NCI-H1092 (cell line): ENCODE results near the gene TTC19.
"Not testable (repeated sequence)": the region's sequence is repeated elsewhere in the genome, so short reads cannot be mapped to it uniquely, and the experiment has no call there.

Experiments
- DNase-seq: peaks from one replicate; lab custom pipeline; 2025; lab: John Stamatoyannopoulos, UW

TTC19 gene

DNA sequence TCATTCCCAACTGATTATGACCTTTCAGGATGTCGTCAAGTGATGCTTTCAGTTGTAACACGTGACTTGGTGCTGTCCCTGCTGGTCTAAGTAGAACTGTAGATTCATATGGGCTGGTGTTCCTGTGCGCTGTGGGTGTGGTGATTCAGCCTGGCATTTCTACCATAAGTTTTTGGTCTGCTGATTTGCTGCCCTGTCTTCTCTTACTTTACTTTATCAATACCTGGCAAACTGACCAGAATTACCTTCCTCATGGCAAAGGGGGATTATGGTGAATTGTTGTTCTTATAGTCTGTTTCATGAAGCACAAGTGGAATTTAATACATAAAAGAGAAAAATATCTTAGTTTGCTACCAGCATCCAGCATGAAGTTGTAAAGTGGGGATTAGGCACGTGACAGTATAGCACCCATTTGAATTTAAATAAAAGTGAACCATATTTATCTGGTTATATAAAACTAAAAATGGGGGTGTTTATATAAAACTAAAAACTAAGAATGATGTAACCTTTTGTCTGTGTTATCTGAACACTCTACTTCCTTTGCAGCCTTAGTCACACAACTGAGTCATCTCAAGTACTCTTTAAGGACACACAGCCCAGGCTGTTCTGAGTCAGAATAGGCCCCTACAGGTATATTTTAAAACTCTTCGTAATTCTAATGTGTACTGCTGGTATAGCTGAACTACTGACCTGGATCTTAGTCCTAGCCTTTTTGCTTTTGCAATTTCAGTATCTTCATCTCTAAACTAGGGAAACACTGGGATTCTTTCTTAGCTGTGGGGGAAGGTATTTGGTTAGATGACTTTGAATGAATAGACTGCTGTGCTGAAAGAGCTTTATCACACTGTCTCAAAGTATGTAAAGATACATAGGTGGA lies 28.3 kb downstream of the TTC19 start:
- no peak for DNase-seq

DNA sequence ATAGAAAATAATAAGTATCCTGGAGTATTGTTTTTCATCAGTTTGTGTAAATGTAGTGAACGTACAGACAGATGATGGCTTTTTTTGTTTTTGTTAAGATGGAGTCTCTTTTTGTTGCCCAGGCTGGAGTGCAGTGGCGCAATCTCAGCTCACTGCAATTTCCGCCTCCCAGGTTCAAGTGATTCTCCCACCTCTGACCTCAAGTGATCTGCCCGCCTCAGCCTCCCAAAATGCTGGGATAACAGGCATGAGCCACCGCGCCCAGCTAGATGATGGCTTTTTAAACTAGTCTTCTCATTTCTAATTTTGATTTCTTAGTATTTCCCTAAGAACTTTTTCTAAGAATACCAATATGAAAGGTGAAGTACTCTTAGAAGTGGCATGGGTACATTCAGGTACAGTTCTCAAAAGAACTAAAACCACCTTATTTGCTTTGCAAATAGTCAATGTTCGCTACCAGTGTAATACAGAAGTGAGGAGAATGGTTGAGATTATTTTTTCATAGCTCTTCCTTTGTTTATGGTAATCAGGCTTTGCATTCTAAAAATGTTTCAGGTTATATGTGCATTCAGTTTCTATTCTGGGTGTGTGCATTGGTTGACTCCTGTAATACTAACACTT lies 34.2 kb downstream of the TTC19 start:
- no peak for DNase-seq

DNA sequence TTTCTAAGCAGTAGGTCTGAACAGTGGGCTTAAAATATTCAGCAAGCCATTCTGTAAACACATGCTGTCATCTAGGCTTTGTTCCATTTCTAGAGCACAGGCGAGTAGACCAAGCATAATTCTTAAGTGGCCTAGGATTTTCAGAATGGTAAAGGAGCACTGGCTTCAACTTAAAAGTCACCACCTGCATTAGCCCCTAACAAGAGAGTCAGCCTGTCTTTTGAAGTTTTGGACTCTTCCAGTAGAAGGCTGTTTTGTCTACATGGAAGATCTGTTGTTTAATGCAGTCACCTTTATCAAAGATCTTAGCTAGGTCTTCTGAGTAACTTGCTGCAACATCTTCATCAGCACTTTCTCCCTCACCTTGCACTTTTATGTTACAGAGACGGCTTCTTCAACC lies 36.6 kb downstream of the TTC19 start:
- no peak for DNase-seq

DNA sequence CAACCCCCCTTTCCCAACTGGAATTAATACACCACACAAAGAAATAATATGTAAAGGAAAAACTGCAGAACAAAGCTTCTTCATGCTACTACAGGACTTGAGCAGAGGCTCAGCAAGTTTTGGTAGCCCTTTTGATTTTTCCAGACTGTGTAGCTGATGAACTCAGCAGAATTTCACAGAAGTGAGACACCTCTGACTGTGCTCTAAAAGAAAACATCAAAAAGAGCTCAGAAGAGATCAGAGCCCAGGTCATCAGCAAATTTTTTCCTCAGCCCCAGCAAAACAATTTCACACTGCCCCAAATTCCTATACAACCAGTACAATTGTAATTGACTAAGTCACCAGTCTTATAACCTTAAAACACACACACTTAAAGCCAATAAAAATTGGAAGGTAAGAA lies 38.0 kb downstream of the TTC19 start:
- DNase-seq = no peak

DNA sequence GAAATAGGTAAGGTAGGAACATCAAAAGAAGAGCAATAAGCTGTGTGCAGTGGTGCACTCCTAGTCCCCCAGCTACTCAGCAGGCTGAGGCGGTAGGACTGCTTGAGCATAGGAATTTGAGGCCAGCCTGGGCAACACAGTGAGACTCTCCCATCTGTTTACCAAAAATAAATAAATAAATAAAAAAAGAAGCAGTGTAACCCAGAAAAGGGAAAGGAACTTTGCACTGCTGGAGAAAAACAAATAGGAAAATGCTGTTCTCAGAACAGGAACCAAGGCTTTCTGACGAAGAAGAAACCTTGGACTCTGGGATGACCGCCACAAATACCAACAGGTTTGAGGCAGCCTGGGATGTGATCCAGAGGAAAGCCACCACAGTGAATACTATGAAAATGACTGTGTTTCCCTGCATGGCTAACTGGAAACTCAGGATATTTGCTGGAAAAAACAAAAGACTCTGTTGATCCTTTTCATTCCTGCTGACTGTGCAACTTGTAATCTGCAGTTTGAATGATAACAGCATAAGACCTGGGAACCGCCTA lies 41.2 kb downstream of the TTC19 start:
- no peak for DNase-seq

DNA sequence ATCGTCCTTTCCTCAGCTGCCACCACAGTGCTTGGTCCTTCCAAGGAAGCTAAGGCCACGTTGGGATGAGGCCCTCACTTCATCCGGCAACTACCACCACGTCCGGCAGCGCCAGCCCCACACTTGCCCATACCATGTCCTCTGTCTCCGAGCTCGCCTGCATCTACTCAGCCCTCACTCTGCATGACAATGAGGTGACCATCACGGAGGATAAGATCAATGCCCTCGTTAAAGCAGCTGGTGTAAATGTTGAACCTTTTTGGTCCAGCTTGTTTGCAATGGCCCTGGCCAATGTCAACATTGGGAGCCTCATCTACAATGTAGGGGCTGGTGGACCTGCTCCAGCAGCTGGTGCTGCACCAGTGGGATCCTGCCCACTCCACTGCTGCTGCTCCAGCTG lies 44.9 kb downstream of the TTC19 start:
- peak; percentile 10 for DNase-seq

DNA sequence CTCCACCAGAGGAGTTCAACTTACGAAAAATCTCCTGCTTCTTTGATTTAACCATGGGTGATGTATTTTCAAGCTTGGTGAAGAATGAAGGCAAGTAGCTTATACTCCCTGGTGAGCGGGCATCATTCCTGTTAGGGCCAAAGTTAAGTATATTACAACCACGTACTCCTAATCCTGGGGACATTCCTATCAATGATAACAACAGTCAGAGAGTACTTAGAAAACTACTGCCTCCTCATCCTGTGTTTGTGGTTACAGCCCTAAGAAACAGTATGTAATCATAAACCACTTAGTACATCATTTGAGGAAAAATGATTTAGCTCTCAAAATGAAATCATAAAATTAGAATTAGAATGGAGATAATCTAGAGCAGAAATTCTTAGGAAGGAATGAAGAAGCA lies 47.3 kb downstream of the TTC19 start:
- no peak for DNase-seq

DNA sequence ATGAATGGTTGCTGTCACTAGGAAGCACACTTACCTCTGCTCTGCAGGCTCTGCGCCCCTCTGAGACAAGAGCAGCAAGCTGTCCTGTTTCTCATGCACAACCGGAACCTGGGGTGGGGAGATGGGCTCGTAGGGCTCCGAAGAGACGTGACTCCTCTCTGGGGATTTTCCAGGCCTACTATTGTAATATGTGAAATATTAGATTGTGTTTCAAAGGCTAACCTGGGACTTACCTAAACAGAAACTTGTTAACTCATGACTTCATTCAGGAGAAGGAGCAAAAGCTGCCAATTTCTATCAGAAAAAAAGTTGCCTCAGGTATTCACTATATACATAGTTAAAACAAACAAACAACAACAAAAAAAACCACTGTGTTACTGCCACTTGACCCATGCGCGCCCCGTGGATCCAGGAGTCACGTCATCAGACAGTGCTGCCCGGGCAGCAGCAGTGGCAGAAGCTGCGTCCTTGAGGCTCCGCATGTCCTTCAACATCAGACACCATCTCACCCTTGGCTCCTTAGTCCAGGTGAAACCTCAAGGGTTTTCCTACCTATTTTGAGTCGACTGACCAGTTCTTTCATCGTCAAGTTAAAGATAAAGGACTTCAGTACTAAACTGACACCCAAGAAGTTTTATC lies 49.3 kb downstream of the TTC19 start:
- no peak for DNase-seq

DNA sequence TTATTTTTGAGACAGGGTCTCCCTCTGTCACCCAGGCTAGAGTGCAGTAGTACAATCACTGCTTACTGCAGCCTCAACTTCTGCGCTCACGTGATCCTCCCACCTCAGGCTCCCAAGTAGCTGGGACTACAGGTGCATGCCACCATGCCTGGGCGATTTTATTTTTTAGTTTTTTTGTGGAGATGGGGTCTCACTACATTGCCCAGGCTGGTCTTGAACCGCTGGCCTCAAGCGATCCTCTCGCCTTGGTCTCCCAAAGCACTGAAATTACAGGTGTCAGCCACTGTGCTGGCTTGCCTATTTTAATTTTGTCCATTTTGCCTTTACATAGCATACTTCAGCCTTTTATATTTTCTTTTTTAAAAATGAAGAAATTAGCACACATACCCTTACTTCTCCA lies 51.2 kb downstream of the TTC19 start:
- DNase-seq = no peak

DNA sequence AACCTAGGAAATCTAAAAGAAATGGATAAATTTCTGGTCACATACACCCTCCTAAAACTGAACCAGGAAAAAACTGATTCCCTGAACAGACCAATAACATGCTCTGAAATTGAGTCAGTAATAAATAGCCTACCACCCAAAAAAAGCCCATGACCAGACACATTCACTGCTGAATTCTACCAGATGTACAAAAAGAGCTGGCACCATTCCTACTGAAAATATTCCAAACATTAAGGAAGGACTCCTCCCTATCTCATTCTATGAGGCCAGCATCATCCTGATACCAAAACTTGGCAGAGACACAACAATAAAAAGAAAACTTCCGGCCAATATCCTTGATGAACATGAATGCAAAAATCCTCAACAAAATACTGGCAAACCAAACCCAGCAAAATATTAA lies 52.9 kb downstream of the TTC19 start:
- DNase-seq = no peak

DNA sequence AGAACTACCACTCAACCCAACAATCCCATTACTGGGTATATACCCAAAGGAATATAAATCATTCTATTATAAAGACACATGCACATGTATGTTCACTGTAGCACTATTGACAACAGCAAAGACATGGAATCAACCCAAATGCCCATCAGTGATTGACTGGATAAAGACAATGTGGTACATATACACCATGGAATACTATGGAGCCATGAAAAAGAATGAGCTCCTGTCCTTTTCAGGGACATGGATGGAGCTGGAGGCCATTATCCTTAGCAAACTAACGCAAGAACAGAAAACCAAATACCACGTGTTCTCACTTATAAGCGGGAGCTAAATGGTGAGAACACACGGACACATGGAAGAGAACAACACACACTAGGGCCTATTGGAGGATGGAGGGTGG lies 55.5 kb downstream of the TTC19 start:
- not testable (repeated sequence) for DNase-seq

DNA sequence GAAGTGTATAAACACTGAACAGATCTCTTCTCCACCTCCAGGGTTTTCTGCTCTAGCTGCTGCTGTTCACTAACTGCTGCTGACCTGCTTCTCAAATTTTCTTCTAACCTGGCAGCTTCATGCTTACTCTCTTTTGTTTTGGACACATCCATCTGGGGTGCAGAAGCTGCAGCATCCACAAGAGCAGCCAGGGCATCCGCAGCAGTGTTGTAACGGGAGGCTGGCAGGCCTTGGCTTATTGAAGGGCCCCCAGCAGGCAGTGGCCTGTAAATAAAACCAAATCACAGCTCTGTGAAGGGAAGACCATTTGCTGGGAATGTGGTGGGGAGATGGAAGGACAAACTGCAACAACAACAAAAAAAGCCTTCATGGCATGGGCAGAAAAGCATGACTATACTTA lies 62.0 kb downstream of the TTC19 start:
- DNase-seq = no peak

DNA sequence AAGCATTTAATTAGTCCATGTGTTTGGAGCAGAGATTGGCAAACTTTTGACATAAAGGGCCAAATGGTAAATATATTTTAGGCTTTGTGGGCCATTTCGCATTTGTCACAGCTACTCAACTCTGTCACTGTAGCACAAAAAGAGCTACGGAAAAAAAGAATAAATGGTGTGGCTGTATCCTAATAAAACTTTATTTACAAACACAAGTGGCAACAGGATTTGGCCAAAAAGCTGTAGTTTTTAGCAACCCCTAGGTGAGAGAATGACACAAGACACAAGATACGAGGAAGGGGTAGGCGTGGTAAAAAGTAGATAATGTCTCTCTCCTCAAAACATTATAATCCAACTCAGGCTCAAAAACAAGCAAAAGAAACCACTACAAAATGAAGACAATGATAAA lies 66.5 kb downstream of the TTC19 start:
- no peak for DNase-seq

DNA sequence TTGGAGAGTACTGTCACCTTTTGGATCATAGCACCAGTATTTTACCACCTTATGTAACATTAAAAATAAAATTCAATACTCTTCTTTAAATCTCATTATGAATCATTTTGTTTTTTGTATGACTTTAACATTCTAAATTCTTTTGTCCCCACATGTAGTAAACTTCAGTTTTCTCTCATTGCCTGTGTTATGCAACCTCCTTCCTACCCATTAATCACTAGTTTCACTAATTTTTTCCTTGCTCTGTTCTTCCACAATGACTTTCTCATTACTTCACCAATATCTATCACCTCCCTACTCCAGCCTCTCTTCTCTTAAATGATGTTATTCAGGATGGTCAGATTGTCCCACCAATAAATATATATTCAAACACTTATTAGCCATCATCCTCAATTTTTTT lies 68.7 kb downstream of the TTC19 start:
- DNase-seq = no peak

DNA sequence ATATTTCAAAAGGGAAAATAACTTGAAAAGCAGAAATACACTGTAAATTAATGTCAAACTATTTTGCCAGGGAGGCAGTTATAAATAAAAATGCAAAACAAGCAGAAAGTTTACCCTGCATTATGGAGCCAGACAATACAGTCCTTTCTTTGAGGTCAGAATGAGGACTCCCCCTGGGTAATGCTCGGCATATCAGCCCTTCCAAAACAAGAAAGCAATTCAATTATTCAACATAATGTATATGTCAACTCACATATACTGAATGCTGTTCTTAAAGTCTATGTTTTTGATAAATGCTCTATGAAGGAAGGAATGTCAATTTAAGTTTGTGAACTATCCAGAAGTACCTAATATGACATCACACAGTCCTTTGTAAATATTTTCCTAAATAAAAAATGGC lies 72.4 kb downstream of the TTC19 start:
- DNase-seq = no peak

DNA sequence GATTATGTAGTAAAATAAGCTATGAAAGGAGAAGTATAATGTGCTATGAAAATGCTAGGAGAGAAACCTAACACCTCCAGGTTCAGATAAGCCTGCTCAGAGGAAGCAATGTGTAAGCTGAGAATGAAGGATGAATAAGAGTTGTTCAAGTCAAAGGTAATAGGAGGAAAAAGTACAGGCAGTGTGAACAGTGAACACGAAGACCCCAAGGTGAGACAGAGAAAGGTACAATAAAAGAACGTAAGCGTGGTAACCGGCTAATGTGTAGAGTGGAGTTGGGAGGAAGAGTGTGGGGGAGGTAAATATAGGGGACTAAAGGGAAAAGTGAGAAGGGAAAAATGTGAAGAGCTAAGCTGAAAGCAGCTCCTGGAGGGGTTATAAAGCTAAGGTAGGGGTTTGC lies 74.2 kb downstream of the TTC19 start:
- no peak for DNase-seq

DNA sequence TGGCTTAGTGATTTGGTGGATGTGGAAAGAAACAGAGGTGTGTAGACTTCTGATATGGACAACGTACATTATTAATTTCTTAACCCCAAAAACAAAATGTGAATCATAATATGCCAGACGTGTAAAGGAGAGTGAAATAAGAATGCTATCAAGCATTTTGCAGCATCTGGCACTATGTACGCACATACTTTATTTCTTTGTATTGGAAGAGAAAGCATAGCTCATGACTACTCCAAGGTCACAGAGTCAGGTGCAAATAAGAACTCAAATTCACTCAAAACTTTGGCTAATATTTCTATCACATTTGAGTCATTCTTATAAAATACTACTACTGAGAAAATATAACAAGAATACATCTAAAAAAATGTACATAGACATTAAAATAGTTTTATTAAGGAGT lies 74.8 kb downstream of the TTC19 start:
- DNase-seq = no peak

DNA sequence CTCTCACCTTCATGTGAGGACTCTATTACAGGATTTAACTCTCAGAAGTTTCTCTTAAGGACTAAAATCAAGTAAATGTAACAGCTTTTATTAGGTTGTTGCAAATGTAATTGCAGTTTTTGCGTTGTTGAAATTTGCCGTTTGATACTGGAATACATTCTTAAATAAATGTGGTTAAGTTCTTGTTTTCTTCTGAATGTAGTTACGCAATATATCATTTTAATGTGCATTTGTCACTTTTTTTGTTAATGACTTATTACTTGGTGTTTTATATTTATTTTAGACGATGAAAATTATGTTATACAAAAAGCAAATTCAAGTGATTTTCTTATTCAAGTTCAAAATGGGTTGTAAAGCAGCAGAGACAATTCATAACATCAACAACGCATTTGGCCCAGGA lies 76.3 kb downstream of the TTC19 start:
- DNase-seq = no peak
